OCI-LY3 (cell line): Measurements from ENCODE around the gene CEMIP.

Experiments
- H2AFZ ChIP-seq: fragments of 200-600, 300-600 bp; shearing (Covaris generic); 2 replicates; pipeline ENCODE4 v1.6.0; 2014; ENCODE audit warnings: antibody characterized with exemption, low read depth, low read length
- H3K27ac ChIP-seq: fragments of 200-600, 300-600 bp; sonication (generic); 2 replicates; pipeline ENCODE4 v1.5.1; 2014; ENCODE audit warnings: mild to moderate bottlenecking, low read length, moderate library complexity, mixed read lengths
- H3K27me3 ChIP-seq: fragments of 200-600, 300-600 bp; sonication (generic); 2 replicates; pipeline ENCODE4 v1.6.1; 2014; ENCODE audit warnings: low read depth, low read length, mixed read lengths
- H3K36me3 ChIP-seq: fragments of 200-600, 300-600 bp; sonication (generic); replicated peaks from 2 replicates; pipeline ENCODE3; 2014; ENCODE audit warnings: low read depth, low read length, mixed read lengths
- H3K4me1 ChIP-seq: fragments of 300-600, 200-600 bp; sonication (generic); 2 replicates; pipeline ENCODE4 v1.6.1; 2014; ENCODE audit warnings: low read length, mixed read lengths
- H3K4me2 ChIP-seq: fragments of 200-600, 300-600 bp; sonication (generic); 2 replicates; pipeline ENCODE4 v1.6.1; 2014; ENCODE audit warnings: low read length, mixed read lengths
- H3K4me3 ChIP-seq: fragments of 300-600, 200-600 bp; sonication (generic); 2 replicates; pipeline ENCODE4 v1.5.1; 2014; ENCODE audit warnings: antibody characterized with exemption, mild to moderate bottlenecking, low read length, moderate library complexity
- H3K79me2 ChIP-seq: fragments of 300-600, 200-600 bp; shearing (Covaris generic); 2 replicates; pipeline ENCODE4 v1.6.1; 2014; ENCODE audit warnings: mild to moderate bottlenecking, low read length, mixed read lengths
- H3K9ac ChIP-seq: fragments of 300-600, 200-600 bp; shearing (Covaris generic); 2 replicates; pipeline ENCODE4 v1.6.0; 2014; ENCODE audit warnings: mild to moderate bottlenecking, low read length, moderate library complexity
- H3K9me3 ChIP-seq: fragments of 200-600, 300-600 bp; shearing (Covaris generic); 2 replicates; pipeline ENCODE4 v1.6.1; 2014; ENCODE audit warnings: low read length, mixed read lengths; ENCODE audit not compliant: insufficient read depth
- H4K20me1 ChIP-seq: fragments of 200-600, 300-600 bp; sonication (generic); 2 replicates; pipeline ENCODE4 v1.6.1; 2016; ENCODE audit warnings: low read length, mixed read lengths; ENCODE audit not compliant: insufficient read depth
- EZH2phosphoT487 ChIP-seq: fragments of 200-600 bp; shearing (Covaris generic); IDR thresholded peaks from 2 replicates; pipeline ENCODE4 v1.6.1; 2018; ENCODE audit warnings: antibody characterized with exemption, mixed run types, low read depth
- TF ChIP-seq, protein P1 (sequence below): fragments of 200-600, 300-600 bp; sonication (generic); IDR thresholded peaks from 2 replicates; pipeline ENCODE4 v1.5.1; 2014; ENCODE audit warnings: antibody characterized with exemption, low read length, low read depth

The CEMIP gene

DNA sequence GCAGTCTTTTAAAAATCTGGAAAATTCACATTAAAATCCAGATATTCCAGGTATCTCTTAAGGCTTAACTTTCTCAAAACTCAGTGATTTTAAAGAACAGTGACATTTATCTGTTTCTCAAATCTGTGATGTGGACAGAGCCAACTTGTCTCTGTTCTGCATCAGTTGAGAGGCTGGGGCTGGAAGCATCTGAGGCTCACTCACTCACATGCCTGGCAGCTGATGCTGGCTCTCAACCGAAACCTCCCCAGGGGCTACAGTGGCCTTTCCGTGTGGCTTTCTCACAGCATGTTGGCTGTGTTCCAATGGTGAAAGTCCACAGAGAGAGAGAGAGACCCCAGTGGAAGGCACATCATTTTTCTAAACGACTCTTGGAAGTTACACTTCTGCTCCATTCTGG, 53.5 kb downstream of the CEMIP start:
- no peaks in the 10 kb centered on the region for H3K27me3 ChIP-seq
- no peak overlapping the region for H3K4me3 ChIP-seq
- H4K20me1 ChIP-seq, result no peaks in the 10 kb centered on the region
- no peaks in the 10 kb centered on the region for H3K36me3 ChIP-seq
- H3K79me2 ChIP-seq, result no peaks in the 10 kb centered on the region
- TF ChIP-seq, protein P1, sequence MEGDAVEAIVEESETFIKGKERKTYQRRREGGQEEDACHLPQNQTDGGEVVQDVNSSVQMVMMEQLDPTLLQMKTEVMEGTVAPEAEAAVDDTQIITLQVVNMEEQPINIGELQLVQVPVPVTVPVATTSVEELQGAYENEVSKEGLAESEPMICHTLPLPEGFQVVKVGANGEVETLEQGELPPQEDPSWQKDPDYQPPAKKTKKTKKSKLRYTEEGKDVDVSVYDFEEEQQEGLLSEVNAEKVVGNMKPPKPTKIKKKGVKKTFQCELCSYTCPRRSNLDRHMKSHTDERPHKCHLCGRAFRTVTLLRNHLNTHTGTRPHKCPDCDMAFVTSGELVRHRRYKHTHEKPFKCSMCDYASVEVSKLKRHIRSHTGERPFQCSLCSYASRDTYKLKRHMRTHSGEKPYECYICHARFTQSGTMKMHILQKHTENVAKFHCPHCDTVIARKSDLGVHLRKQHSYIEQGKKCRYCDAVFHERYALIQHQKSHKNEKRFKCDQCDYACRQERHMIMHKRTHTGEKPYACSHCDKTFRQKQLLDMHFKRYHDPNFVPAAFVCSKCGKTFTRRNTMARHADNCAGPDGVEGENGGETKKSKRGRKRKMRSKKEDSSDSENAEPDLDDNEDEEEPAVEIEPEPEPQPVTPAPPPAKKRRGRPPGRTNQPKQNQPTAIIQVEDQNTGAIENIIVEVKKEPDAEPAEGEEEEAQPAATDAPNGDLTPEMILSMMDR, result no peak
- no peak for TF ChIP-seq EZH2phosphoT487
- H2AFZ ChIP-seq, result no peak overlapping the region
- H3K4me2 ChIP-seq, result peak overlapping the region; percentile 31
- H3K9me3 ChIP-seq, result no peaks in the 10 kb centered on the region
- H3K4me1 ChIP-seq, result peaks cover 34% of the 10 kb centered on the region
- H3K27ac ChIP-seq, result no peak overlapping the region
- no peak overlapping the region for H3K9ac ChIP-seq

DNA sequence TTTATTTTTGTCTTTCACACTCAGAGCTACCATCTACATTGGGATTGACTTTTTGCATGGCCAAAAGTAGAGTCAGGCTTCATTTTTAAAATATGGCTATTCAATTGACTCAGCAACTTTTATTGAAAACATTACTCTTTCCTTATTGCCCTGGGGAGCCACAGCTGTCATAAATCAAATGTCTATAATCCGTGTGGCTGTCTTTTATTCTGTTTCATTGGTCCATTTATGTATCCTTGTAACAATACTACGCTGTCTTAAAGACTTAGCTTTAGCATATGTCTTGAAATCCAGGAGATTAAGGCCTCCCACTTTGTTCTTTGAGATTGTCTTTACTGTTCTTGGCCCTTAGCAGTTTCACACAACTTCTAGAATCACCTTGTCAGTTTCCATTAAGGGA, 55.2 kb downstream of the CEMIP start:
- H4K20me1 ChIP-seq, result no peaks in the 10 kb centered on the region

DNA sequence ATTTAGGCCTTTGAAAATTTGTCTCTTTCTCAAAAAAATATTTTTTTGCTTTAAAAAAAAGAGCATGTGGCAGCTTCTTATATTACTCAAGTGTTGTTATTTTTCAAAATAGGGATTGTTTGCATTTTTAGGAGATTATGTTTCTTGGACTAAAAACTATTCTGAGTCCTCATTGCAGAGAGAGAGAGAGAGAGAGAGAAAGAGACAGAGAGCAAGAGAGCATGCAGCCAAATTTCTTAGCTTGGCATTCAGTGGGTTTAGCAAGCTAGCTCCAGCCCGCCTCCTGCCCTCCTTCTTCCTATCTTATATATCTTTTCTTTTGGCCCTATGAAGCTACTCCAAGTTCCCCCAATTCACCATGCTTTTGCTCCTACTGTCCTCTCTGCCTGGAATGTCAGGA, 55.7 kb downstream of the CEMIP start:
- Histone ChIP-seq H3K4me2 (no peak overlapping the region), H3K79me2 (no peaks in the 10 kb centered on the region), H2AFZ (no peak overlapping the region), H3K27ac (no peak overlapping the region), H3K9me3 (no peaks in the 10 kb centered on the region), H3K27me3 (no peaks in the 10 kb centered on the region), H4K20me1 (no peaks in the 10 kb centered on the region), H3K4me1 (peaks cover 19% of the 10 kb centered on the region), H3K4me3 (no peak overlapping the region), H3K36me3 (no peaks in the 10 kb centered on the region), H3K9ac (no peak overlapping the region)
- TF ChIP-seq EZH2phosphoT487, result no peak
- TF ChIP-seq, protein P1, result no peak

More for the DNA sequence above, 55.2 kb downstream of the CEMIP start:
- Histone ChIP-seq H2AFZ (no peak overlapping the region), H3K4me3 (no peak overlapping the region), H3K4me1 (peaks cover 22% of the 10 kb centered on the region), H3K79me2 (no peaks in the 10 kb centered on the region), H3K27ac (no peak overlapping the region), H3K27me3 (no peaks in the 10 kb centered on the region), H3K36me3 (no peaks in the 10 kb centered on the region), H3K9ac (no peak overlapping the region), H3K9me3 (no peaks in the 10 kb centered on the region), H3K4me2 (no peak overlapping the region)
- TF ChIP-seq EZH2phosphoT487, result no peak
- TF ChIP-seq, protein P1, result no peak

DNA sequence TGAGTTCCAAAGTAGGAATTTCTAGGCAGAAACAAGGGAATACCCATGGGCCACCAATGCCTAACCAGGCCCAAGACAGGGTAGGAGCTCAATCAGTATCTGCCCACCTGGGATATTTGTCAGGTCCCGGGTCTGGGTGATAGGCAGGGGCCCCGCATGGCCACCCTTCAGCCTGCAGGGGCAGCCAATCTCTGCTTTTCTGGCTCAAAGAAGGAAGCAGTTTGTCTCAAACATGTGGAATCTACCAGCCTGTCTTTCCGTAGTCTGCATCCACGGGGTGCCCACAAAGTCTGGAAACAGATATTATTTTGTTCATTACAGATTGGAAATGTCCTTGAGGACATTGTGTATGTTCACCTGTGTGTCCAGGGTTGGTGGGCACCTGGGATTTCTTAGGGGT, 56.2 kb downstream of the CEMIP start:
- TF ChIP-seq, protein P1, result no peak
- TF ChIP-seq EZH2phosphoT487, result no peak
- H3K27ac ChIP-seq, result no peak overlapping the region
- no peak overlapping the region for H3K4me2 ChIP-seq
- H4K20me1 ChIP-seq, result no peaks in the 10 kb centered on the region
- no peaks in the 10 kb centered on the region for H3K9me3 ChIP-seq
- no peaks in the 10 kb centered on the region for H3K27me3 ChIP-seq
- no peaks in the 10 kb centered on the region for H3K36me3 ChIP-seq
- H3K4me3 ChIP-seq, result no peak overlapping the region
- no peak overlapping the region for H2AFZ ChIP-seq
- H3K79me2 ChIP-seq, result no peaks in the 10 kb centered on the region
- H3K9ac ChIP-seq, result no peak overlapping the region
- peaks cover 19% of the 10 kb centered on the region for H3K4me1 ChIP-seq
